ENCODE data around the gene GPR132. TPM values are rescaled to one million over a fixed set of nuclear protein-coding genes. Genes with fewer than 3 reads are reported as not detected.

Gene GPR132
- polyA plus RNA-seq, 2 of the 4 experiments (the other 2 are of a cell fraction) = 0.18 to 0.19 TPM

DNA sequence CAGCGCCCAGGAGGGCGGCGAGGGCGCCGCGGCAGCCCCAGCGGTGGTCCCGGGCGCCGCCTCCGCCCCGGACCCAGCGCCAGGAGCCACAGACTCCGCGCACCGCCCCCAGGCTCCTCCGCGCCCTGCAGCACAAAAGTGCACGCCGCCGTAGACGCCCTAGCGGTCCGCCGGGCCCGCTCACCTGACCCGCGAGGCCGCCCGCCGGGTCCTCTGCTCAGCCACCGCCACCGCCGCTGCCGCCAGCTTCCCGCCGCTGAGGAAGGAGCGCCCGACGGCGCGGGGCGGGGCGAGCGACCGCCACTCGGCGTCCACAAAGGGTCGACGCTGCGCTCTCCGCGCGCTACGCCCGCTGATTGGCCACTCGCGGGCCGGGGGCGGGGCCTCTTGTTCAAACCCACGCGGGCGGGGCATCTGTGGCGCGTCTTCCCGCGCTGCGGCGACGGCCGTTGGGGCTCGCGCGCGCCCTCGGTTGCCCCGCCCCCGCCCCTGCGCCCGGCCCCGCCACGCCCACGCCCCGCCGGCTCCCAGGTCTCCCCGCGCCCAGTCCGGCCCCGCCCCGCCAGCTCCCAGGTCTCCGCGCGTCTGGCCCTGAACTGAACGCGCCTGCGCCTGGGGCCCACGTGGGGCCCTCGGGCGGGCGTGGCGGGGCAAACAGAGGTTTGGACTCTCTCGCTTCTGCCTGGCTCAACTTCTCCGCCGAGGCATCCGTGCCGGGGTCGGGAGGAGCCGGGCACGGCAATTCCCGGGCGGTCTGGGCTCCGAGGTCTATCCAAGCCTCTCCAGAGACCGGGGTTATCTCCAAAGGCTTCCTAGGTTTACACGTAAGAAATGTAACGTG lies 44.2 kb downstream of the GPR132 start, which contains the start of gene CDCA4:
TSS of gene CDCA4 (minus strand) at position 269 of the 841 bp plus-strand sequence. CDS start 9,154 bp downstream, outside the sequence.
- CTCF ChIA-PET = interaction anchor here (1.2 to 28.5 kb wide), 5 partner anchors 9 to 46 kb away, joined by 3 to 509 read pairs (median 31); partner anchors contain the start of gene AHNAK2
- DNase-seq (ENCODE audit: low read depth in 1 of 2, low spot score in 1 of 2) = peak; percentile 96 to 97
- WGBS (ENCODE audit: missing lambda C conversion rate) = 0% methylated on average over 6 of the region's 115 CpGs
- FAIRE-seq = no peak
- H3K4me2 ChIP-seq = peak within 1 kb of the TSS; percentile 81
- H3K27ac ChIP-seq = peak within 1 kb of the TSS; percentile 97 to 98
- no peaks in the 10 kb centered on the region for H3K9me3 ChIP-seq
- ATAC-seq = peak; percentile 81 to 84
- H3K4me3 ChIP-seq = peak within 1 kb of the TSS; percentile 97
- POLR2A ChIA-PET = interaction anchor here (0.5 to 7.0 kb wide), 22 partner anchors 8 to 268 kb away, joined by 3 to 76 read pairs (median 5); partner anchors contain the start of genes AHNAK2, CLBA1 and SIVA1
- H3K4me1 ChIP-seq = peaks cover 75% of the 10 kb centered on the region
- TF ChIP-seq CHD4 (IDR thresholded peaks at IDR 0.05; ENCODE audit: borderline replicate concordance) = no peak
- peak; percentile 71 for TF ChIP-seq POLR2A (IDR thresholded peaks at IDR 0.05; ENCODE audit: low read length)
- no peak for TF ChIP-seq EHMT2 (IDR thresholded peaks at IDR 0.05; ENCODE audit: low read depth)
- TF ChIP-seq, protein P1, sequence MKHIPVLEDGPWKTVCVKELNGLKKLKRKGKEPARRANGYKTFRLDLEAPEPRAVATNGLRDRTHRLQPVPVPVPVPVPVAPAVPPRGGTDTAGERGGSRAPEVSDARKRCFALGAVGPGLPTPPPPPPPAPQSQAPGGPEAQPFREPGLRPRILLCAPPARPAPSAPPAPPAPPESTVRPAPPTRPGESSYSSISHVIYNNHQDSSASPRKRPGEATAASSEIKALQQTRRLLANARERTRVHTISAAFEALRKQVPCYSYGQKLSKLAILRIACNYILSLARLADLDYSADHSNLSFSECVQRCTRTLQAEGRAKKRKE (CRISPR knock-in tag; IDR thresholded peaks at IDR 0.05; ENCODE audit: low read depth) = 0 out of 2 replicates have a peak, but pooled peaks have one; percentile 10
- TF ChIP-seq, protein P2, sequence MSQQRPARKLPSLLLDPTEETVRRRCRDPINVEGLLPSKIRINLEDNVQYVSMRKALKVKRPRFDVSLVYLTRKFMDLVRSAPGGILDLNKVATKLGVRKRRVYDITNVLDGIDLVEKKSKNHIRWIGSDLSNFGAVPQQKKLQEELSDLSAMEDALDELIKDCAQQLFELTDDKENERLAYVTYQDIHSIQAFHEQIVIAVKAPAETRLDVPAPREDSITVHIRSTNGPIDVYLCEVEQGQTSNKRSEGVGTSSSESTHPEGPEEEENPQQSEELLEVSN (IDR thresholded peaks at IDR 0.05; ENCODE audit: borderline replicate concordance, low read depth) = peak; percentile 86; the same call in 1 of the 2 replicates
- no peak for TF ChIP-seq RAD21 (conservative IDR thresholded peaks at IDR 0.05 in 1 of 2, IDR thresholded peaks at IDR 0.05 in 1 of 2)
- TF ChIP-seq, protein P3, sequence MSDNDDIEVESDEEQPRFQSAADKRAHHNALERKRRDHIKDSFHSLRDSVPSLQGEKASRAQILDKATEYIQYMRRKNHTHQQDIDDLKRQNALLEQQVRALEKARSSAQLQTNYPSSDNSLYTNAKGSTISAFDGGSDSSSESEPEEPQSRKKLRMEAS (IDR thresholded peaks at IDR 0.05) = peak; percentile 95
- no peak for TF ChIP-seq EHF (CRISPR knock-in tag; IDR thresholded peaks at IDR 0.05)
- no peak for TF ChIP-seq CBX8 (IDR thresholded peaks at IDR 0.05)
- TF ChIP-seq, protein P4, sequence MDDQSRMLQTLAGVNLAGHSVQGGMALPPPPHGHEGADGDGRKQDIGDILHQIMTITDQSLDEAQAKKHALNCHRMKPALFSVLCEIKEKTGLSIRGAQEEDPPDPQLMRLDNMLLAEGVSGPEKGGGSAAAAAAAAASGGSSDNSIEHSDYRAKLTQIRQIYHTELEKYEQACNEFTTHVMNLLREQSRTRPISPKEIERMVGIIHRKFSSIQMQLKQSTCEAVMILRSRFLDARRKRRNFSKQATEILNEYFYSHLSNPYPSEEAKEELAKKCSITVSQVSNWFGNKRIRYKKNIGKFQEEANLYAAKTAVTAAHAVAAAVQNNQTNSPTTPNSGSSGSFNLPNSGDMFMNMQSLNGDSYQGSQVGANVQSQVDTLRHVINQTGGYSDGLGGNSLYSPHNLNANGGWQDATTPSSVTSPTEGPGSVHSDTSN (IDR thresholded peaks at IDR 0.05) = 0 out of 2 replicates have a peak, but pooled peaks have one; percentile 1
- TF ChIP-seq ESRRA (IDR thresholded peaks at IDR 0.05; ENCODE audit: borderline replicate concordance, low read length) = no peak
- TF ChIP-seq RARB (CRISPR knock-in tag; IDR thresholded peaks at IDR 0.05) = peak; percentile 66; the same call in 1 of the 2 replicates
- no peak for TF ChIP-seq MAFK (IDR thresholded peaks at IDR 0.05; ENCODE audit: partially characterized antibody)
- TF ChIP-seq, protein P5, sequence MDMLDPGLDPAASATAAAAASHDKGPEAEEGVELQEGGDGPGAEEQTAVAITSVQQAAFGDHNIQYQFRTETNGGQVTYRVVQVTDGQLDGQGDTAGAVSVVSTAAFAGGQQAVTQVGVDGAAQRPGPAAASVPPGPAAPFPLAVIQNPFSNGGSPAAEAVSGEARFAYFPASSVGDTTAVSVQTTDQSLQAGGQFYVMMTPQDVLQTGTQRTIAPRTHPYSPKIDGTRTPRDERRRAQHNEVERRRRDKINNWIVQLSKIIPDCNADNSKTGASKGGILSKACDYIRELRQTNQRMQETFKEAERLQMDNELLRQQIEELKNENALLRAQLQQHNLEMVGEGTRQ (IDR thresholded peaks at IDR 0.05) = peak; percentile 90
- no peak for TF ChIP-seq ZSCAN20 (CRISPR knock-in tag; IDR thresholded peaks at IDR 0.05)
- no peak for TF ChIP-seq POLR2AphosphoS2 (conservative IDR thresholded peaks at IDR 0.05; ENCODE audit: low read length)
- no peak for TF ChIP-seq FOSL2 (IDR thresholded peaks at IDR 0.05)
- no peak for TF ChIP-seq FOSL2 (CRISPR knock-in tag; IDR thresholded peaks at IDR 0.05)
- TF ChIP-seq, protein P6, sequence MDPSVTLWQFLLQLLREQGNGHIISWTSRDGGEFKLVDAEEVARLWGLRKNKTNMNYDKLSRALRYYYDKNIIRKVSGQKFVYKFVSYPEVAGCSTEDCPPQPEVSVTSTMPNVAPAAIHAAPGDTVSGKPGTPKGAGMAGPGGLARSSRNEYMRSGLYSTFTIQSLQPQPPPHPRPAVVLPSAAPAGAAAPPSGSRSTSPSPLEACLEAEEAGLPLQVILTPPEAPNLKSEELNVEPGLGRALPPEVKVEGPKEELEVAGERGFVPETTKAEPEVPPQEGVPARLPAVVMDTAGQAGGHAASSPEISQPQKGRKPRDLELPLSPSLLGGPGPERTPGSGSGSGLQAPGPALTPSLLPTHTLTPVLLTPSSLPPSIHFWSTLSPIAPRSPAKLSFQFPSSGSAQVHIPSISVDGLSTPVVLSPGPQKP (IDR thresholded peaks at IDR 0.05; ENCODE audit: low read depth, low read length) = no peak
- TF ChIP-seq SMC3 (IDR thresholded peaks at IDR 0.05) = no peak
- no peak for TF ChIP-seq JUNB (IDR thresholded peaks at IDR 0.05)
- TF ChIP-seq HOXB5 (CRISPR knock-in tag; IDR thresholded peaks at IDR 0.05) = peak; percentile 40; the same call in 1 of the 2 replicates
- TF ChIP-seq JUN (IDR thresholded peaks at IDR 0.05) = peak; percentile 84 to 93
- no peak for TF ChIP-seq GATA3 (IDR thresholded peaks at IDR 0.05; ENCODE audit: borderline replicate concordance)
- TF ChIP-seq FOXS1 (CRISPR knock-in tag; IDR thresholded peaks at IDR 0.05) = no peak
- TF ChIP-seq HDAC2 (IDR thresholded peaks at IDR 0.05) = 0 out of 2 replicates have a peak, but pooled peaks have one; percentile 41
- no peak for TF ChIP-seq CEBPB (IDR thresholded peaks at IDR 0.05)
- TF ChIP-seq PHF8 (IDR thresholded peaks at IDR 0.05; ENCODE audit: borderline replicate concordance, low read depth) = peak; percentile 25; the same call in 1 of the 2 replicates
- TF ChIP-seq EP300 (IDR thresholded peaks at IDR 0.05) = no peak
- no peak for TF ChIP-seq TFCP2L1 (CRISPR knock-in tag; IDR thresholded peaks at IDR 0.05)
- TF ChIP-seq RNF2 (IDR thresholded peaks at IDR 0.05; ENCODE audit: borderline replicate concordance, low read depth) = no peak
- TF ChIP-seq MAZ (IDR thresholded peaks at IDR 0.05; ENCODE audit: borderline replicate concordance, low read depth, low read length) = 0 out of 2 replicates have a peak, but pooled peaks have one; percentile 32
- TF ChIP-seq NR3C1 (IDR thresholded peaks at IDR 0.05) = no peak
- no peak for TF ChIP-seq FOSB (CRISPR knock-in tag; IDR thresholded peaks at IDR 0.05)
- peak; percentile 17; the same call in 1 of the 2 replicates for TF ChIP-seq MYC (IDR thresholded peaks at IDR 0.05; ENCODE audit: borderline replicate concordance, low read length)
- TF ChIP-seq NFE2L2 (conservative IDR thresholded peaks at IDR 0.05; ENCODE audit: low read length) = no peak
- no peak for TF ChIP-seq ZFP36 (IDR thresholded peaks at IDR 0.05; ENCODE audit: borderline replicate concordance, partially characterized antibody)
- TF ChIP-seq ZNF302 (CRISPR knock-in tag; IDR thresholded peaks at IDR 0.05) = no peak

Measured in A549 (cell line).